ENCODE results near the gene PPP1R27. TPM values are rescaled to one million over a fixed set of nuclear protein-coding genes. Genes with fewer than 3 reads are reported as not detected.

Gene PPP1R27
- total RNA-seq: not detected in 2 replicates

GRCh38 chr17:81834831-81835267, at the start of gene PPP1R27:
Gene PPP1R27, minus strand, starts transcription at chr17:81835050. Its CDS starts 97 bp downstream, at chr17:81834953.
- Mint-ChIP-seq H3K36me3 (ENCODE audit: low read depth) (no peaks in the 10 kb centered on the region), H3K27ac (peak within 1 kb of the TSS; percentile 75), H3K4me1 (ENCODE audit: low read depth) (peaks cover 17% of the 10 kb centered on the region), H3K4me3 (ENCODE audit: low read depth) (peak within 1 kb of the TSS; percentile 83), H3K27me3 (ENCODE audit: low read depth) (no peaks in the 10 kb centered on the region), H3K9me3 (no peaks in the 10 kb centered on the region)
- DNase-seq (ENCODE audit: low spot score): no peak
- intact Hi-C loops (cut with micrococcal nuclease): loop anchor here (5.0 kb wide), 1 partner anchor 37 kb away; the partner anchor contains the start of gene ARHGDIA

GRCh38 chr17:81884520-81884919, 49.7 kb upstream of the PPP1R27 start:
- intact Hi-C loops (cut with micrococcal nuclease): no loop called here
- H3K4me3 Mint-ChIP-seq (ENCODE audit: low read depth): no peak overlapping the region
- H3K27me3 Mint-ChIP-seq (ENCODE audit: low read depth): no peaks in the 10 kb centered on the region
- H3K36me3 Mint-ChIP-seq (ENCODE audit: low read depth): peaks cover 84% of the 10 kb centered on the region
- H3K27ac Mint-ChIP-seq: no peak overlapping the region
- peaks cover 16% of the 10 kb centered on the region for H3K4me1 Mint-ChIP-seq (ENCODE audit: low read depth)
- no peaks in the 10 kb centered on the region for H3K9me3 Mint-ChIP-seq
- no peak for DNase-seq (ENCODE audit: low spot score)

- Mint-ChIP-seq H3K27me3 (ENCODE audit: low read depth) (no peaks in the 10 kb centered on the region), H3K4me1 (ENCODE audit: low read depth) (peaks cover 3% of the 10 kb centered on the region), H3K36me3 (ENCODE audit: low read depth) (peaks cover 58% of the 10 kb centered on the region), H3K9me3 (no peaks in the 10 kb centered on the region), H3K27ac (no peak overlapping the region), H3K4me3 (ENCODE audit: low read depth) (no peak overlapping the region)
- no peak for DNase-seq (ENCODE audit: low spot score)
- intact Hi-C loops (cut with micrococcal nuclease): no loop called here
Measured at GRCh38 chr17:81879121-81879520, 44.3 kb upstream of the PPP1R27 start.

- intact Hi-C loops (cut with micrococcal nuclease): no loop called here
- no peaks in the 10 kb centered on the region for H3K27me3 Mint-ChIP-seq (ENCODE audit: low read depth)
- H3K27ac Mint-ChIP-seq: no peak overlapping the region
- H3K4me3 Mint-ChIP-seq (ENCODE audit: low read depth): no peak overlapping the region
- peaks cover 55% of the 10 kb centered on the region for H3K36me3 Mint-ChIP-seq (ENCODE audit: low read depth)
- no peaks in the 10 kb centered on the region for H3K9me3 Mint-ChIP-seq
- DNase-seq (ENCODE audit: low spot score): no peak
- peaks cover 7% of the 10 kb centered on the region for H3K4me1 Mint-ChIP-seq (ENCODE audit: low read depth)
Measured at GRCh38 chr17:81878294-81878693, 43.4 kb upstream of the PPP1R27 start.

- H3K36me3 Mint-ChIP-seq (ENCODE audit: low read depth): peaks cover 51% of the 10 kb centered on the region
- H3K4me3 Mint-ChIP-seq (ENCODE audit: low read depth): no peak overlapping the region
- intact Hi-C loops (cut with micrococcal nuclease): no loop called here
- no peak for DNase-seq (ENCODE audit: low spot score)
- no peak overlapping the region for H3K27ac Mint-ChIP-seq
- no peaks in the 10 kb centered on the region for H3K9me3 Mint-ChIP-seq
- H3K4me1 Mint-ChIP-seq (ENCODE audit: low read depth): peaks cover 12% of the 10 kb centered on the region
- no peaks in the 10 kb centered on the region for H3K27me3 Mint-ChIP-seq (ENCODE audit: low read depth)
Measured at GRCh38 chr17:81877569-81877968, 42.7 kb upstream of the PPP1R27 start.

- H3K9me3 Mint-ChIP-seq: no peaks in the 10 kb centered on the region
- peaks cover 16% of the 10 kb centered on the region for H3K4me1 Mint-ChIP-seq (ENCODE audit: low read depth)
- no peaks in the 10 kb centered on the region for H3K27me3 Mint-ChIP-seq (ENCODE audit: low read depth)
- peak; percentile 94 for DNase-seq (ENCODE audit: low spot score)
- peak overlapping the region; percentile 91 for H3K27ac Mint-ChIP-seq
- intact Hi-C loops (cut with micrococcal nuclease): loop anchor here (2.0 to 5.0 kb wide), 2 partner anchors 19 to 39 kb away; partner anchors contain the start of genes ALYREF, ANAPC11 and MCRIP1
- H3K4me3 Mint-ChIP-seq (ENCODE audit: low read depth): peak overlapping the region; percentile 82
- peaks cover 36% of the 10 kb centered on the region for H3K36me3 Mint-ChIP-seq (ENCODE audit: low read depth)
Measured at GRCh38 chr17:81871387-81872230, 36.8 kb upstream of the PPP1R27 start.

GRCh38 chr17:81870981-81871386, 36.1 kb upstream of the PPP1R27 start, which contains the start of gene ARHGDIA:
Gene ARHGDIA, minus strand, starts transcription at chr17:81871337. Its CDS starts 1,407 bp downstream, at chr17:81869930.
- no peaks in the 10 kb centered on the region for H3K27me3 Mint-ChIP-seq (ENCODE audit: low read depth)
- intact Hi-C loops (cut with micrococcal nuclease): loop anchor here (1.0 to 5.0 kb wide), 3 partner anchors 10 to 39 kb away; partner anchors contain the start of genes ALYREF, ANAPC11 and MCRIP1
- no peak for DNase-seq (ENCODE audit: low spot score)
- H3K4me1 Mint-ChIP-seq (ENCODE audit: low read depth): peaks cover 16% of the 10 kb centered on the region
- H3K36me3 Mint-ChIP-seq (ENCODE audit: low read depth): peaks cover 34% of the 10 kb centered on the region
- no peaks in the 10 kb centered on the region for H3K9me3 Mint-ChIP-seq
- H3K27ac Mint-ChIP-seq: peak within 1 kb of the TSS; percentile 91
- peak within 1 kb of the TSS; percentile 89 for H3K4me3 Mint-ChIP-seq (ENCODE audit: low read depth)

GRCh38 chr17:81870131-81870980, 35.5 kb upstream of the PPP1R27 start:
- DNase-seq (ENCODE audit: low spot score): peak; percentile 46
- peaks cover 16% of the 10 kb centered on the region for H3K4me1 Mint-ChIP-seq (ENCODE audit: low read depth)
- H3K4me3 Mint-ChIP-seq (ENCODE audit: low read depth): peak overlapping the region; percentile 89
- H3K9me3 Mint-ChIP-seq: no peaks in the 10 kb centered on the region
- intact Hi-C loops (cut with micrococcal nuclease): loop anchor here (1.0 to 5.0 kb wide), 3 partner anchors 9 to 38 kb away; partner anchors contain the start of genes ALYREF, ANAPC11 and MCRIP1
- H3K27me3 Mint-ChIP-seq (ENCODE audit: low read depth): no peaks in the 10 kb centered on the region
- H3K27ac Mint-ChIP-seq: peak overlapping the region; percentile 88
- peaks cover 38% of the 10 kb centered on the region for H3K36me3 Mint-ChIP-seq (ENCODE audit: low read depth)

GRCh38 chr17:81869221-81870130, 34.6 kb upstream of the PPP1R27 start:
- Mint-ChIP-seq H3K9me3 (no peaks in the 10 kb centered on the region), H3K36me3 (ENCODE audit: low read depth) (peaks cover 44% of the 10 kb centered on the region), H3K4me3 (ENCODE audit: low read depth) (peak overlapping the region; percentile 89), H3K4me1 (ENCODE audit: low read depth) (peaks cover 14% of the 10 kb centered on the region), H3K27me3 (ENCODE audit: low read depth) (no peaks in the 10 kb centered on the region), H3K27ac (peak overlapping the region; percentile 88)
- DNase-seq (ENCODE audit: low spot score): peak; percentile 26
- intact Hi-C loops (cut with micrococcal nuclease): loop anchor here (1.0 to 5.0 kb wide), 3 partner anchors 8 to 37 kb away; partner anchors contain the start of genes ALYREF, ANAPC11 and MCRIP1

- intact Hi-C loops (cut with micrococcal nuclease): no loop called here
- DNase-seq (ENCODE audit: low spot score): no peak
- Mint-ChIP-seq H3K9me3 (no peaks in the 10 kb centered on the region), H3K27ac (peak overlapping the region; percentile 55), H3K27me3 (ENCODE audit: low read depth) (no peaks in the 10 kb centered on the region), H3K36me3 (ENCODE audit: low read depth) (peaks cover 51% of the 10 kb centered on the region), H3K4me3 (ENCODE audit: low read depth) (peak overlapping the region; percentile 89), H3K4me1 (ENCODE audit: low read depth) (peaks cover 12% of the 10 kb centered on the region)
Measured at GRCh38 chr17:81868674-81869220, 33.9 kb upstream of the PPP1R27 start.

- Mint-ChIP-seq H3K4me3 (ENCODE audit: low read depth) (peak overlapping the region; percentile 57), H3K27ac (peak overlapping the region; percentile 72), H3K36me3 (ENCODE audit: low read depth) (peaks cover 57% of the 10 kb centered on the region), H3K9me3 (no peaks in the 10 kb centered on the region), H3K4me1 (ENCODE audit: low read depth) (peaks cover 16% of the 10 kb centered on the region), H3K27me3 (ENCODE audit: low read depth) (no peaks in the 10 kb centered on the region)
- intact Hi-C loops (cut with micrococcal nuclease): no loop called here
- no peak for DNase-seq (ENCODE audit: low spot score)
Measured at GRCh38 chr17:81867991-81868673, 33.3 kb upstream of the PPP1R27 start.
